Stimulated activated CD8-positive, alpha-beta memory T cell treated with anti-CD3 and anti-CD28 coated beads, Interleukin-7, amount 100 ng/mL, for 48 hours (primary cell): Measurements from ENCODE around the gene CFAP299.
"Not testable (repeated sequence)": the region's sequence is repeated elsewhere in the genome, so short reads cannot be mapped to it uniquely, and the experiment has no call there.

Experiments
- DNase-seq, 2 donors: peaks; one replicate each; pipeline ENCODE4 v3.0.0-alpha.2; 2020; ENCODE audit warnings: low read depth in 1 of 2; ENCODE audit errors: extremely low read depth in 1 of 2

CFAP299 gene

GRCh38 chr4:80585542-80585941 lies 250.0 kb downstream of the CFAP299 start:
- no peak for DNase-seq

- DNase-seq, result no peak
Measured at GRCh38 chr4:80586716-80587115, 251.2 kb downstream of the CFAP299 start.

DNA sequence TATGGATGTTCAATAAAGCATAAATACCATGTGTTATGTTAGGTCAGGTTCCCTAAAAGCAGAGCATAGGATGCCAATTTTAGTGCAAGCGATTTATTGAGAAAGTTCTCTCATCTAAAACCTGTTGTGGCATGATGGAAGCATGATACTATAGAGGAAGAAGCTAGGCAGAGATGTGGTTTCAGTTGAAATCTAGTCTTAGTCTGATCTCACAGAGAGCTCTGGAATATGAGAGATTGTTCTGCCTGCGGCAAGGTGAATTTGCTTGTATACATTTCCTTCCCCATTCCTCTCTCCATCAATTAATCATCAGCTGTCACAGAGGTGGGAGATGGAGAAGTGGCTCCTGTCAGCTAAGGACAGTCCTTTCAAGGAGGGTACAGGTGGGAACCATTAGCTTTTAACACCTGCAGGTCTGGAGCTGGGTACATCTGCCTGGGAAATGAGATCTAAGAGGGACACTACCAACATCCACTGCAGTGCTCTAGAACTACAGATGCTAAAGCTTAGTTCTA lies 252.4 kb downstream of the CFAP299 start:
- no peak for DNase-seq

DNA sequence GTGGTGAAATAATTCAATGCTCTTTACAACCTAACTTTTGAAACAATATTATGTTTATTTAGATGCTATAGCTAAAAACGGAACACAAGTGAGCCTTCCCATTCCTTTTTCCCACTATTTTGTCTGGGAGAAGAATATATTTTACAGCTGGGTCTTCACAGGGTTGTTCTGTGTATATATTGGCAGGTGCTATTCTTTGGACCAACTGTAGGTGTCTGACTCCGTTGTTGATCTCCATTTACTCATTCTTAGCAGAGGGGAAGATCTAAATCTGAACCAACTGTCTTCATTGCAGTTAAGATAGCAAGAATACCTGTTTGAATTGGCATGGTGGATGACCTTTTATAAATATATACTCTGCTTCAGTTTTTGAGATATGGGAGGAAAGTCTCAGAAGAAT lies 257.4 kb downstream of the CFAP299 start:
- DNase-seq, result no peak

- DNase-seq, result no peak
Measured at GRCh38 chr4:80594701-80595100, 259.2 kb downstream of the CFAP299 start.

- no peak for DNase-seq
Measured at GRCh38 chr4:80608281-80608980, 272.9 kb downstream of the CFAP299 start.

- no peak for DNase-seq
Measured at GRCh38 chr4:80610199-80610598, 274.7 kb downstream of the CFAP299 start.

- DNase-seq, result no peak
Measured at GRCh38 chr4:80610845-80611677, 275.5 kb downstream of the CFAP299 start.

DNA sequence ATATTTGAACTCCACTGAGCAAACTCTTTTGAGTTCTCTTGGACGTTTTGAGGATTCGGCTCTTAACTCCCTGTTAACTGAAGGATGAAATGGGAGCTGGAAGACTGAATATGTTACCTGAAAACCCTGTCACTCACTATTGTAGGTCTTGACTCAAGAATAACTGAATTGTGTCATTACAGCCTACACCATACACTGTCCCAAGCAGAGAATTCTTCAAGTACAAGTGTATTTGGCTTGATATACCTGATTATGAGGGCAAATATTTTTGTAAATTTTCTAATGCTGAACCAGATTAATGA lies 276.1 kb downstream of the CFAP299 start:
- no peak for DNase-seq

GRCh38 chr4:80613470-80613869 lies 277.9 kb downstream of the CFAP299 start:
- DNase-seq, result no peak

- DNase-seq, result no peak
Measured at GRCh38 chr4:80614319-80614718, 278.8 kb downstream of the CFAP299 start.

DNA sequence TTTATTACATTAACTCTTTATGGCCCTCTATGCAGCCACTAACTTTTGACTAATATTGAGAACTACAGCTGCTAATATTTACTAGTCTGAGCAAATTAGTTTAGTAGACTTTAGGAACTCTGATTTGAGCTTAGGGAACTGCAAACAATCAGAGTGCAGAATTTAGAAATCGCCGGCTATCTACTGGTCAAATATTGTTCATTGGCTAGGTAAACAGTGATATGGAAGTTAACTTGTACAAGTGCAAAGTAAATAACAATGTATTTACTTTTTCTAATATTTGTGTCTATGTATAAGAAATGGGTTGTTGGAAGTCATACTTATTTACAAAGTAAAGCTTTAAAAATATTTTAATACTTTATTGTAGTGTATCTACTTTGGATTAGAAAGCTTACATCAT lies 279.6 kb downstream of the CFAP299 start:
- DNase-seq, result no peak

- no peak for DNase-seq
Measured at GRCh38 chr4:80619070-80619674, 283.6 kb downstream of the CFAP299 start.

DNA sequence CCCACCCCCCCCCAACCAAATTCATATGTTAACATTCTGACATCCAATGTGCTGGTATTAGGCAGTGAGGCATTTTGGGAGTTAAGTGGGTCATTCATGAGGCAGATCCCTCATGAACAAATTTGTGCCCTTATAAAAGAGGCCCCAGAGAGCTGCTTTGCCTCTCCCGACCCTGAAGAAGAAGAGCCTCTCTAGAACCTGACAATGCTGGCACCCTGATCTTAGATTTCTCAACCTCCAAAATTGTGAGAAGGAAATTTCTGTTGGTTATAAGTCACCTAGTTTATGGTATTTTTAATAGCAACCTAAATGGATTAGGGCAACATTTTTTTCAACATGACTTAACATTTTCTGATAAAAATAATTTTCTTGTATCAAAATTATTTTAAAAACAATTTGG lies 296.3 kb downstream of the CFAP299 start:
- DNase-seq, result no peak

DNA sequence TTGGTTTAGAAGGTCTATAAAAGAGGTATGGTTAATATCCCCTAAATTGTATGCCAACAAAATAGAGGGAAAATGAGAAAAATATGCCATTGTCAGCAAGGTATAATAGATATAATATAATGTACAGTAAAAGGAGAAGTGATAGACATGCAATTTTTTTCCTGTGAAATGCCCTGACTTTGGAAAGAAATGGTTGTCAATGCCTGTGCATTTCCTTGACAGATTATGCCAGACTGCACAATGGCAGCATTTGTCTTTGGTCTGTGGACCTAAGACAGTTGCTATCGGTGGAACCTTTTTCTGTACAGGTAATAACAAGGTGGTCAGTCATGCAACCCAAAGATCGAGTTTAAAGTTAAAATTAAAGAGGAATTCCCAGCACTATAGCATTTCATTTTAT lies 301.7 kb downstream of the CFAP299 start:
- no peak for DNase-seq

DNA sequence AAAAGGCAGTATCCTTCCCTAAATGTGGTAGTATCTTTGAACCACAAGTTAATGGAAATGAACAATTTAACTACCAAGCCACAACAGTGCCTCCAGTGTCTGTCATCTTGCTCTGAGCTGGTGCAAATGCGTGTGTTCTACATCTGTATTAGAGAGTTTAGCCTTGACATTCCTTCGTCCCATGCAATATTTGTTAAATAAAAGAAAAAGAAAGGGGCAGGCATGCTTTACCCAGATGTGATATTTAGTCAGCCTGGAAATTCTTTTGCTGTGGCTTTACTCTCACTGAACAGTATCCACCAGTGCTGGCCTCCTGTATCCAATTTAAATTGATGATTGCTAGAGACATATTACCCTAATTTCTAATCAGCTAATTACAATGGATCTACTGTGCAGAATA lies 310.5 kb downstream of the CFAP299 start:
- DNase-seq, result no peak

GRCh38 chr4:80655662-80656061 lies 320.1 kb downstream of the CFAP299 start:
- DNase-seq, result no peak

- DNase-seq, result not testable (repeated sequence)
Measured at GRCh38 chr4:80670118-80670517, 334.6 kb downstream of the CFAP299 start.

- DNase-seq, result no peak
Measured at GRCh38 chr4:80678413-80678812, 342.9 kb downstream of the CFAP299 start.

- DNase-seq, result no peak
Measured at GRCh38 chr4:80680934-80681333, 345.4 kb downstream of the CFAP299 start.

- DNase-seq, result no peak
Measured at GRCh38 chr4:80685214-80685613, 349.7 kb downstream of the CFAP299 start.

GRCh38 chr4:80687736-80688135 lies 352.2 kb downstream of the CFAP299 start:
- DNase-seq, result not testable (repeated sequence)
